PFSK-1 (cell line): ENCODE data around the gene KCNIP4.

ENCODE experiments used
- FOXP2 ChIP-seq: optimal IDR thresholded peaks from 2 replicates; pipeline ENCODE3; 2011; ENCODE audit warnings: borderline replicate concordance, control low read depth, inconsistent platforms; ENCODE audit not compliant: insufficient read depth; ENCODE audit errors: extremely low read length, extremely low read depth
- POLR2AphosphoS5 ChIP-seq: IDR thresholded peaks from 2 replicates; pipeline ENCODE4 v1.6.1; 2012; ENCODE audit warnings: low read depth, mild to moderate bottlenecking, control low read depth, low read length, moderate library complexity
- SIN3A ChIP-seq: IDR thresholded peaks from 2 replicates; pipeline ENCODE4 v1.6.1; 2012; ENCODE audit warnings: mild to moderate bottlenecking, low read length, moderate library complexity, borderline replicate concordance; ENCODE audit not compliant: insufficient read depth
- TAF1 ChIP-seq: IDR thresholded peaks from 2 replicates; pipeline ENCODE4 v1.6.1; 2012; ENCODE audit warnings: low read length, control low read depth, borderline replicate concordance; ENCODE audit not compliant: insufficient read depth
- TF ChIP-seq, protein P1 (sequence below), 2 experiments: IDR thresholded peaks; 2 replicates each; pipeline versions ENCODE4 v1.6.1 to v1.8.0; 2011 to 2012; ENCODE audit warnings: low read depth in 2 of 2, low read length in 2 of 2, control low read depth in 1 of 2, inconsistent platforms in 1 of 2, mild to moderate bottlenecking in 1 of 2, moderate library complexity in 1 of 2; ENCODE audit not compliant: insufficient read depth in 1 of 2

The KCNIP4 gene

DNA sequence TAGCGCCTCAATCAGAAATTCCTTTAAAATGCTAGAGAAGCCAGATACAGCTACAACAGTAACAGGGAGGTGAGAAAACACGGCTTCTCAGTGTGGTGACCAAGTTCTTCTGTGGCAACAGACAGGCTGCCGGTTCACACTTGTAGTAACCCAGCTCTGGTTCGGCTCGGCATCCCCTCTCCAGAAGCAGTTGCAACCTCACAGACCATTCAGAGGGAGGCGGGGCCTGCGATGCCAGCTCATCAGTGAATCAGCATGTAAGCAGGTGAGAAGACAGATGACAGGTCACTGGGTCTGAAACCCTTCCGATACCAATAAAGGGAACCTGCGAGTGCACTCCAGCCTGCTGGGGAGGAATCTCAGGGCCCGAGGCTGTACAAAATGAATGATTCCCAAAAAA, 251.0 kb downstream of the KCNIP4 start:
- TF ChIP-seq TAF1, result no peak
- TF ChIP-seq SIN3A, result no peak
- TF ChIP-seq POLR2AphosphoS5, result no peak
- TF ChIP-seq FOXP2, result no peak

DNA sequence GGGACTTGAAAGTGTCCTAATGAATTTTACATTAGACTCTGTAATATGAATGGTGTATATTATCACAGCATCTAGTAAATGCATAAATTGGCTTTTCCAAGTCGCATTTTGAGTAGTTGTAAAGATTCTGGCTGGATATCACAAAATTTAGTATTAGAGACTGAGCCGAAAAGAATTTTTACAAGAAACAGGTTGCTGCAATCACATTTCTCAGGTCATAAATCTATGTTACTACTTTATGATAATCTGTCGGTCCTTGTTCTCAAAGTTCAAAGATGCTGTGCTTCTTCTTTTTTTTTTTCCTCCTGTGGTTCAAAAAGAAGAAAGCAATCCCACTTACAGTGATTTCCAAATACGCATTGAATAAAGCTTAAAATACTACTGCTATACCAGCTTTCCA, 253.4 kb downstream of the KCNIP4 start:
- no peak for TF ChIP-seq FOXP2
- TF ChIP-seq, protein P1, sequence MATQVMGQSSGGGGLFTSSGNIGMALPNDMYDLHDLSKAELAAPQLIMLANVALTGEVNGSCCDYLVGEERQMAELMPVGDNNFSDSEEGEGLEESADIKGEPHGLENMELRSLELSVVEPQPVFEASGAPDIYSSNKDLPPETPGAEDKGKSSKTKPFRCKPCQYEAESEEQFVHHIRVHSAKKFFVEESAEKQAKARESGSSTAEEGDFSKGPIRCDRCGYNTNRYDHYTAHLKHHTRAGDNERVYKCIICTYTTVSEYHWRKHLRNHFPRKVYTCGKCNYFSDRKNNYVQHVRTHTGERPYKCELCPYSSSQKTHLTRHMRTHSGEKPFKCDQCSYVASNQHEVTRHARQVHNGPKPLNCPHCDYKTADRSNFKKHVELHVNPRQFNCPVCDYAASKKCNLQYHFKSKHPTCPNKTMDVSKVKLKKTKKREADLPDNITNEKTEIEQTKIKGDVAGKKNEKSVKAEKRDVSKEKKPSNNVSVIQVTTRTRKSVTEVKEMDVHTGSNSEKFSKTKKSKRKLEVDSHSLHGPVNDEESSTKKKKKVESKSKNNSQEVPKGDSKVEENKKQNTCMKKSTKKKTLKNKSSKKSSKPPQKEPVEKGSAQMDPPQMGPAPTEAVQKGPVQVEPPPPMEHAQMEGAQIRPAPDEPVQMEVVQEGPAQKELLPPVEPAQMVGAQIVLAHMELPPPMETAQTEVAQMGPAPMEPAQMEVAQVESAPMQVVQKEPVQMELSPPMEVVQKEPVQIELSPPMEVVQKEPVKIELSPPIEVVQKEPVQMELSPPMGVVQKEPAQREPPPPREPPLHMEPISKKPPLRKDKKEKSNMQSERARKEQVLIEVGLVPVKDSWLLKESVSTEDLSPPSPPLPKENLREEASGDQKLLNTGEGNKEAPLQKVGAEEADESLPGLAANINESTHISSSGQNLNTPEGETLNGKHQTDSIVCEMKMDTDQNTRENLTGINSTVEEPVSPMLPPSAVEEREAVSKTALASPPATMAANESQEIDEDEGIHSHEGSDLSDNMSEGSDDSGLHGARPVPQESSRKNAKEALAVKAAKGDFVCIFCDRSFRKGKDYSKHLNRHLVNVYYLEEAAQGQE (IDR thresholded peaks at IDR 0.05; ENCODE audit: insufficient read depth in 1 of 2, low read depth in 2 of 2, low read length in 2 of 2), result no peak
- no peak for TF ChIP-seq SIN3A
- no peak for TF ChIP-seq POLR2AphosphoS5
- no peak for TF ChIP-seq TAF1

DNA sequence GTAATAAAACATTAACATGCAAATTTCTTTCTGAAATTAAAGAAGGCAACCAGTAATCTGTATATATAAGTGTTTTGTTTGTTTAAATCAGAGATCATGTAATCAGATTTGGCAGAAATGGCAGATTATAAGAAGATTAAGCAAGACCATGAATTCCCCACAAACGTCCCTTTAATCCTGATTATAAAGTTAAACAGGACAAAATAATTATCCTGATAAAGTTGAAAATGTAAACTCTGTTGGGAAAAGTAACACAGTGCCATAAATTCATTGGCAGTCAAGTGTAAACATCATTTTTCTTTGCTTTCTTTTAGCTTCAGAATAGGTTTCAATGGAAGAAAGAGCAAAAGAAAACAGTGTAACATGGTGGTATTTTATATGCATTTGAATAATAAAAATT, 256.3 kb downstream of the KCNIP4 start:
- TF ChIP-seq, protein P1 (IDR thresholded peaks at IDR 0.05; ENCODE audit: insufficient read depth in 1 of 2, low read depth in 2 of 2, low read length in 2 of 2), result no peak
- TF ChIP-seq POLR2AphosphoS5 (no peak), TAF1 (no peak)

DNA sequence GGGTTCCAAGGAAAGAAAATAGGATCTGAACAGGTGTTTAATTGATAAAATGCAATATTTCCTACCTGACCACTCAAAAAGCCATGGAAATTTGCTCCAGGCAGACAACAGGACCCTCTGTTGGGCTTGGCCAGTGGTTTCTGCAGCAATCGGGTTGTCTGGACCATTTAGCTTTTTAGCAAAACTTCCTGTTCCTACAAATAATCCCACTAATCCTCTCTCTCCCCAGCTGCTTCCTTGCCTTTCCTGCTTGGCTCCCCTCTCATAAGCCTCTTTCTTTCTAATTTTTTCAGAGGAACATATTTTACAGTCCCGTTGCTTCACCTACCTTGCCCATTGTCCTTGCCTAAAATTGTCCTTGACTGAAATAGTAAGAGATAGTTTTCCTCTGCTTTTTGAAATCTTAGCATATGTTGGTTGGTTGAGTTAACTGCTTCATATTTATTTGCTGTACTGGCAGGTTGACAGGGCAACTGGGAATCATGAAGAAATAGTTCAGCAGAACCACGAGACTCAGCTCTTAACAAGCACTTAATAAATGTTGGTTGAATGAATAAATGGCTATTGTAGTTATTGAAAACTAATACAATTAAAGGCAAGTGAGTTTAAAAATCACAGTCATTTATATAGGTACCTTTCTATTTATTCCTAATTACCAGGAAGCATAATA, 259.8 kb downstream of the KCNIP4 start:
- TF ChIP-seq TAF1 (no peak), FOXP2 (no peak), SIN3A (no peak), POLR2AphosphoS5 (no peak)
- TF ChIP-seq, protein P1 (IDR thresholded peaks at IDR 0.05; ENCODE audit: insufficient read depth in 1 of 2, low read depth in 2 of 2, low read length in 2 of 2), result no peak

DNA sequence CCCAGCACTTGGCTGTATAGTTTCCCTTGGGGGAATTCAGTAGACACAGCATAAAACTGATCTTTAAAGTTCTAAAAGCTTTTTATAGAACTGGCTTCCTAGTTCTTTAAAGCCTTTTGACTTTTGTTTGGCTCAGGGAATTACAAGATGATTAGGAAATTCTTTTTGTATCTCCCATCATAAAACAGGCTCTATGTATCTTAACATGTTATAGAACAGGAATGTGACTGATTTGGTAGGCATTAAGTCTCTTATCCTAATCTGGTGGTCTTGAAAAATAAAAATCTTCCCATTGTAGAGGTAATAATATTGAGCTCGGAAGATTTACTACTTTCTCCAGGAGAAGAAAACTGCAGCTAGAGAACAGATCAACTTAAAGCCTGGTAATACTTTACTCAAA, 262.7 kb downstream of the KCNIP4 start:
- TF ChIP-seq TAF1 (no peak), FOXP2 (no peak), SIN3A (no peak), POLR2AphosphoS5 (no peak)
- TF ChIP-seq, protein P1 (IDR thresholded peaks at IDR 0.05; ENCODE audit: insufficient read depth in 1 of 2, low read depth in 2 of 2, low read length in 2 of 2), result no peak
